GM19395 (cell line): ENCODE data around the gene PKNOX2.

ENCODE experiments used
- ATAC-seq: cut with Tn5 transposase; IDR thresholded peaks from one replicate; pipeline ENCODE4 v1.9.1; 2021; ENCODE audit warnings: mild to moderate bottlenecking, moderate library complexity; ENCODE audit not compliant: unreplicated experiment

Gene PKNOX2

DNA sequence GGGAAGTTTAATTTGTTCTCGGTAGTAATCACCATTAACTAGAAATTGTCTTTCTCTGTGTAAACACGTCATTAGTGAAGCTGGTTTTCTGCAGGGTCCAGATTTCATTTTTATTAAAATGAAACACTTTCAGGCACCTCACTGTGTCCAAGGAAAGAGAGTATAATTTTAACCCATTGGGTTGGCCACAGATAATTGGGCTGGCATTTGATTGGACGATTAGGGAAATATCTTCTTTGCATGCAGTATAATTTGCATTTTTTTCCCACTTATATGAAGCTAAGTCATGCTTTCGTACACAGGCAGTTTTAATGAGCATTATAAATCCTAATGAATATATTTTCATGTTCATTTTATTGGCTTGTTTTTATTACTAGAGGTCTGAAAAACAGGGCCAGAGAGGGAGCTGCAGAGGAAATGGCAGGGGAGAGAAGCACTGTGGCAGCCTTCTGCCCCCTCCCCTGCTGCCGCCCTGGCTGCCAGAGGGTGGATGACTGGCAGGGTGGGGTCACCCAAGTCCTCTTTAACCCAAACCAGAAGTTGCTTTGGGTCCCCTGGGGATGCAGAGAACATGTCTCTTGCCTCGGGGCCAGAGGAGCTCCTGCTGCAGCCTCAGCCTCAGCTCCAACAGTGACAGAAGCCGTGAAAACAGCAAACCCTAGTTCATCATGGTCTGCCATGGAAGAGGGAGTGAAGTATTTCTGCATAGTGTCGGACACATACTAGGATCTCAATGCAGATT, 93.9 kb downstream of the PKNOX2 start:
- ATAC-seq, result no peak

GRCh38 chr11:125261588-125261987, 97.0 kb downstream of the PKNOX2 start:
- no peak for ATAC-seq

GRCh38 chr11:125262194-125262829, 97.8 kb downstream of the PKNOX2 start:
- no peak for ATAC-seq

DNA sequence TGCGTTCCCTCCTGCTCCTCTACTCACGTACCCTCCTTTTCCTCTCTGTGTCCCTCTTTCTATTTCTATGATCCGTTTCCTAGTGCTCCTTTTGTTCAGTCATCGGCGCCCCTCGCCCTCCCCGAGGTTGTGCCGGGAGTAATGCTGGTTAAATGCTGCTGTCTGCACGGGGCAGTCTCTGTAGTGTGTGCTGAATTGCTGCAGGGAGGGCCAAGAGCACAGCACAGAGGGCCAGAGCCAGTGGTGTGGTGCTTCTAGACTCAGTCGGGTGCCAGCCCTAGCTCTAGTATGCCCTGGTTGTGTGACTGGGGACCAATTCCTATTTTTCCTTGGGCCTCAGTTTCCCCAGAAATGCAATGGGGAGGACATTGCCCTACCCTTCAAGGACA, 98.3 kb downstream of the PKNOX2 start:
- ATAC-seq, result no peak

GRCh38 chr11:125263268-125263790, 98.8 kb downstream of the PKNOX2 start:
- ATAC-seq, result no peak

DNA sequence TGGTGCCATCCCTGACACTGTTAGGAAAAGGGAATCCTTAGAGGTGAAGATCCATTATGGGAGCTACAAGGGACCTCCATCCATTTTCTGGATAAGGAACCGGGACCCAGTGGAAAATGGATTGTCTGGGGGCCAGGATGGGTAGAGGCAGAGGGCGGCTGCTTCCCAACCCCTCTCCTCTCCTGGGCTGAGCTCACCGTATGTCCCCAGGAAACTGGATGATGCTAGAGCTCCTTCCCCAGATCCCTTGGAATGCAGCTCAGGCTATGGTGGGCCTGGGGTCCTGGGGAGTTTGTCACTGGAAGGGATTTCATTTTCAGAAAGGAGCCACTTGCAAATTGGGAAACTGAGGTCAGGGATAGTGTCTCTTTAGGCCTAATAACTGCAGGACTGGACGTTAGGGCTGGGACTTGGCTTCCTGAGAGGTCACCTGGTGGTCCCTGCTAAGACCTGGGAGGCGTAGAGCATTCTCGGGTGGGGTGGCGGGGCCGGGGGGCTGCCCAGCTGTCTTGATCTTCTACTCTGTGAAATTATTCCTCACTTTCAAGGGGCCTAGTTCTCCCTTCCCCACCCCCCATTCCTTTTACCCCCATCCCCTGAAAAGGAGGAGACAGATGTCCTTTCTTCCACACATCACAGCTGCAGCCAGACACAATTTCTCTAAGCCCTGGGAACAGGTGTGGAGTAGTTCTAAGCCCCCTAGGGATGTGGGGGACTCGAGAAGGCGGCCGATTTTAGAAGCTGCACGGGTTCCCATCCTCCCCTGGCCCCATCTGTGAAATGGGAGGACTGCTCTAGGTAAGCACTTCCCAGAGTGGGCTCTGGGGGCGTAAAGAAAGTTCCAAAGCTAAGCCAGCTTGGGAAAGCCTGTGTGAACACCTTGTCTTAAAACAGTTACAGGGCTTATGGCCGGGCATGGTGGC, 99.8 kb downstream of the PKNOX2 start:
- ATAC-seq, result no peak

DNA sequence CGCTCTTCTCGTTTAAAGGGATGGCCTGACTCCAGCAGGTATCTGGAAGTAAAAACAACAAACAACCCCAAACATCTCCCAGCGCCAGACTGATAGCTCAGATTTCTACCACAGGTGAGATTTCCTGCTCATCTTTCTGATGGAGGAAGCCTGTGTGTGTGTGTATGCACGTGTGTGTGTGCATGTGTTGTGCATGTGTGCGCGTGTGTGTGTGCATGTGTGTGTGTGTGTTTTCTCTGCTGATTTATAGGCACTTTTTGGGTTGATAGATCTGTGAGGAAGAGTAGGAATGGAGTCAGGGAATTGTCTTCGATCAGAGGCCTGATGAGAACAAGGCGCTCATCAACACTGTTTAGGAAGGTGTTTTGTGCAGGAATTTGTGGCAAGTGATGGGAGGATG, 103.0 kb downstream of the PKNOX2 start:
- no peak for ATAC-seq

DNA sequence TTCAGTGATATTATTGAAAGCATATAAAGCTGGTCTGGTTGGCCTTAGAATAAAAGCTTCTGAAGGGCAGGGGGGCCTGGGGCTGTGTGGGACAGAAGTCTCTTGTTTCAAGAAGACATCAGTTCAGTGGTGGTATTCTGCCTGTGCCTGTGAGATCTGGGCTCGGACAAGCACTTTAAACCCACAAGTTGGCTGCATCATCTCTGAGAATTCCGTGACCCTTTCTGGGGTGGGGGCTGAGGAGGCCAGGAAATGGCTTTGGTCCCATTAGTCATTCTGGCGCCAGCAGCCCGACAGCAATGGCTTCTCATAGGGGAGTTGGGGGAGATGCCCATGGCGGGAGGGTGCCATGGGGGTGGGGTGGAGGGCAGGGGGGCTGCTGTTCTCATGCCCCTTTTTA, 104.1 kb downstream of the PKNOX2 start:
- ATAC-seq, result no peak

- no peak for ATAC-seq
These were observed 105.6 kb downstream of the PKNOX2 start for GRCh38 chr11:125270106-125270505.

- ATAC-seq, result no peak
These were observed 106.2 kb downstream of the PKNOX2 start for GRCh38 chr11:125270711-125271110.

- no peak for ATAC-seq
These were observed 107.0 kb downstream of the PKNOX2 start for GRCh38 chr11:125271483-125272091.

- no peak for ATAC-seq
These were observed 107.5 kb downstream of the PKNOX2 start for GRCh38 chr11:125272092-125272491.

GRCh38 chr11:125272821-125273220, 108.3 kb downstream of the PKNOX2 start:
- no peak for ATAC-seq

DNA sequence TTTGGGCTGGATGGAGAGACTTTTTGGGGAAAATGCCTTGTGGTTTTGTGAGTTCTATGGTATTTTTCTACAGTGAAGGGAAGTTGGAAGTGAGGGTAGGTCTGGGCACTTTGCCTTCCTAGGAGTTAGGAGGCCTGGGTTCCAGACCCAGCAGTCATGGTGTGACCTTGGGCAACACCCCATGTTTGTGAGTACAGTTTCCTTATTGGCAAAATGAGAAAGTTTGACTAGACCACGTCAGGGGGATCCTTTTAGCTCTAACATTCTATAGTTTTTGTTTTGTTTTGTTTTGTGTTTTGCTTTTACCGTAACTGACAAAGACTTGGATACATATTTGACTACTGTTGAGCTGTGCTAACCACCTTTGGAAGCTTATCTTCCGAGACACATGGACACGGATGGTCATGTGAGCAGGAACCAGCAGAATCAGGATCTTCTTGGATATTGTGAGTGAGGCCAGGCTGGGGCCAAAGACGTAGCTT, 109.0 kb downstream of the PKNOX2 start:
- ATAC-seq, result no peak

DNA sequence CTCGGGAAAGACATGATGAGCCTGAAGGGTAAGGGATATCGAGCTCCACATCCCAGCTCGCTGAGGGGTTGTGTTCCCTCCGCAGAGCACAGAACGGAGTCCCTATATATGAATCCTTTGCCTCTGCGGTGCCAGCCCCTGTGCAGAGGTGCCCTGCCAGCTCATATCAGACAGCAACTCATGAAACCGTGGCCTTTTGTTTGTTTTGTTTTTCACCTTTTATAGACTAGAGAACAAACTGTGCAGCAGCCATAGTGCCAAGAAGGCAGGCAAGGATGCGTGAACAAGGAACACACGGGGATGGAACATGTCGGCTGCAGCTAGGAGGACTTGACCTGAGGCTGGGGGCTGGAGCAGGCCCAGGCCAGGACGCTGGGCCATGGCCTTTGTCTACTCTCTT, 109.8 kb downstream of the PKNOX2 start:
- no peak for ATAC-seq

GRCh38 chr11:125274774-125275173, 110.2 kb downstream of the PKNOX2 start:
- no peak for ATAC-seq

DNA sequence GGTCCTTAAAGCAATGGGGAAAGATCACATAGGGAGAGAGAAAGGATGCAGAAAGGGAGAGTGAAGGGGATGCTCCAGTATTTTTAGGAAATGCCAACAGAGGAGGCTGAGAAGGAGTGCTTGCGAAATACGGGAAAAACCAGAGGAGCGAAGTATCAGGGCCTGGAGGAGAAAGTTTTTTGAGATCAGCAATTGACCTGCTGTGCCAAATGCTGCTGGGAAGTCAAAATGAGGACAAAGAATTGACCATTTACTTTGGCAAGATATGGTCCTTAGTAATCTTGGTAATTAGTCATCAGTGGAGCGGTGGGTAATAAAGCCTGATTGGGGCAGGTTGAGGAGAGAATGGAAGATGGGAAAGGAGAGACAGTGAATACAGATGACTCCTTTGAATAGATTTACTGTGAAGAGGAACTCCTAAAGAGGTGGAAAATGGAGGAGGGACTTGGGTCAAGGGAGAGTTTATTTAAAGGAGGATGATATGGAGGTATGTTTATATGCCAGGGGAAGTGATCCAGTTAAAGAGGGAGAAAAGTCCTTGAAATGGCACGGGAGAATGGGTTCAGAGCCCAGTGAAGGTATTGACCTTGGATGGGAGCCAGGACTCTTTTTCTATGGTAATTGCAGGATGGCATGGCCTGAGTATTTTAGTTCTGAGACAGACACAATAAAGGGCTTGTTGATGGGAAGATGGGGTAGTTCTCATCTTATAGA, 111.5 kb downstream of the PKNOX2 start:
- ATAC-seq, result no peak

GRCh38 chr11:125276619-125276976, 112.0 kb downstream of the PKNOX2 start:
- no peak for ATAC-seq

- no peak for ATAC-seq
These were observed 115.3 kb downstream of the PKNOX2 start for GRCh38 chr11:125279676-125280418.

DNA sequence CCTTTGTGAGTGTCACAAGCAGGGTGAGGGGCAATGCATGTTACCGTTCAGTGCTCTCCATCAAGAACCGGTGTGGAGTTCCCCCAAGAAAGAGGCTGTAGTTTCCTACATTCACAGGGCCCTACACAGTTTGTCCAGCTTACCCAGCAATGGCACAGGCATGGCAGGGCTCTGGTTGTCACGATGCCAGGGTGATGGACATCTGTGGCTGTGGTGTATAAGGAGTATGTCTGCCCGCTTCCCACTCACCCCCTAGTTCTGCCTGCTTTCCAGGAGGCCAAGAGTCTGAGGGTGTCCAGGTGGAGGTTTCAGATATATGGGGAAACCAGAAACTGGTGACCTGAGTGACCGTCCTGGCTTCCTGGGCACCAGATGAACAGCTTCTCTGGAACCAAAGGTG, 116.1 kb downstream of the PKNOX2 start:
- no peak for ATAC-seq
